ENCODE data around the gene SMDT1. TPM values are rescaled to one million over a fixed set of nuclear protein-coding genes. Genes with fewer than 3 reads are reported as not detected.

The SMDT1 gene, protein sequence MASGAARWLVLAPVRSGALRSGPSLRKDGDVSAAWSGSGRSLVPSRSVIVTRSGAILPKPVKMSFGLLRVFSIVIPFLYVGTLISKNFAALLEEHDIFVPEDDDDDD
- 16.6 and 21.1 TPM in 2 replicates for total RNA-seq (2011; cell fraction: chromatin; rRNA removed; ENCODE audit: low replicate concordance)
- total RNA-seq (2011; cell fraction: nucleolus; rRNA removed), result 15.8 and 17.3 TPM in 2 replicates
- 22.7 and 26.6 TPM in 2 replicates for total RNA-seq (2011; cell fraction: nucleoplasm; rRNA removed)
- total RNA-seq (2014; rRNA removed) (7.9 and 19.3 TPM in 2 replicates), total RNA-seq (2014; rRNA removed; fragmentation: Illumina TruSeq; extraction: Trizol) (14.0 and 14.3 TPM in 2 replicates), total RNA-seq (2015; rRNA removed; fragmentation: Illumina TruSeq; extraction: Trizol) (9.8 and 12.9 TPM in 2 replicates), total RNA-seq (2021) (65.2 and 68.7 TPM in 2 replicates), polyA plus RNA-seq (2011; rRNA removed) (23.2 and 28.7 TPM in 2 replicates), polyA plus RNA-seq (2014; fragmentation: Illumina TruSeq; extraction: Trizol) (13.5 and 26.6 TPM in 2 replicates), polyA plus RNA-seq (2014; fragmentation: Nextera tagmentation; extraction: Ambion mirVana) (10 to 100 TPM; 11.7 to 20.3 TPM), polyA plus RNA-seq (2014; rRNA removed) (33.6 and 38.0 TPM in 2 replicates), polyA minus RNA-seq (2011; rRNA and poly(A)+ RNA removed) (8.0 and 10.4 TPM in 2 replicates), Bru-seq, nascent RNA (percentile 77 among the genes with signal in this experiment), BruChase-seq, experiment 1, labeled RNA remaining after a 2-hour chase (percentile 72 among the genes with signal in this experiment), BruChase-seq, experiment 2, labeled RNA remaining after a 6-hour chase (percentile 68 among the genes with signal in this experiment)
- 36.3 and 38.6 TPM in 2 replicates for polyA plus RNA-seq (2011; cell fraction: cytosol; rRNA removed)
- polyA plus RNA-seq (2011; cell fraction: nucleus; rRNA removed), result 17.5 and 21.9 TPM in 2 replicates
- 94.3 and 108 TPM in 2 replicates for polyA plus RNA-seq (2012)
- polyA minus RNA-seq (2011; cell fraction: cytosol; rRNA and poly(A)+ RNA removed), result 3.3 and 9.8 TPM in 2 replicates
- 4.3 and 8.6 TPM in 2 replicates for polyA minus RNA-seq (2011; cell fraction: nucleus; rRNA and poly(A)+ RNA removed)
- long read RNA-seq, experiment 1, transcript SMDT1-201 (3 exons, 1,567 nt), result major isoform, 88 of 107 reads
- long read RNA-seq, experiment 1, partial matches to known transcripts, result 11 of 107 reads
- long read RNA-seq, experiment 1, other reads (novel, unspliced or antisense), result 4 of 107 reads
- long read RNA-seq, experiment 2, transcript SMDT1-201 (3 exons, 1,567 nt), result major isoform, 63 of 72 reads
- long read RNA-seq, experiment 2, partial matches to known transcripts, result 2 of 72 reads
- long read RNA-seq, experiment 2, other reads (novel, unspliced or antisense), result 4 of 72 reads
- long read RNA-seq, experiment 3, transcript SMDT1-201 (3 exons, 1,567 nt), result major isoform, 22 of 23 reads
- long read RNA-seq, experiment 3, partial matches to known transcripts, result 0 of 23 reads
- long read RNA-seq, experiment 3, other reads (novel, unspliced or antisense), result 1 of 23 reads

- ATAC-seq (peak; percentile 96), DNase-seq (ENCODE audit: extremely low read depth in 1 of 4, low spot score in 3 of 4) (peak; percentile 89 to 98 (median 94)), FAIRE-seq (peak; percentile 98)
- H3K27ac ChIP-seq (ENCODE audit: extremely low read depth, low read depth, low read length), result peak within 1 kb of the TSS; percentile 95
- ChIA-PET CTCF (ENCODE audit: low intra/inter-chr PET ratio) (no interaction called here), POLR2A (interaction anchor here (1.2 to 3.8 kb wide), 3 partner anchors 10 to 536 kb away, joined by 5 to 43 read pairs (median 5); partner anchors contain the start of genes NDUFA6 and POLDIP3)
- TSS peak; percentile 67 for BruUV-seq (replicated peaks)
- WGBS (ENCODE audit: insufficient coverage, low coverage, missing lambda C conversion rate), result under 1% methylated on average over 57 of the region's 71 CpGs
- H3K79me2 ChIP-seq (ENCODE audit: control insufficient read depth, insufficient read depth, low read length), result peaks cover 15% of the 10 kb centered on the region
- H3K27me3 ChIP-seq (ENCODE audit: control insufficient read depth in 2 of 2, insufficient read depth in 2 of 2, low read length in 2 of 2), result no peaks in the 10 kb centered on the region
- H4K20me1 ChIP-seq (replicated peaks; ENCODE audit: control insufficient read depth, insufficient read depth, low read length), result no peaks in the 10 kb centered on the region
- no peaks in the 10 kb centered on the region for H3K9me1 ChIP-seq (ENCODE audit: control insufficient read depth, insufficient read depth, low read length)
- peak within 1 kb of the TSS; percentile 93 for H3K4me2 ChIP-seq (ENCODE audit: insufficient read depth, low read length)
- no peaks in the 10 kb centered on the region for H3K9me3 ChIP-seq (replicated peaks; ENCODE audit: control insufficient read depth, insufficient read depth, low read depth, low read length)
- H3K36me3 ChIP-seq (ENCODE audit: control insufficient read depth, insufficient read depth, low read length), result peaks cover 24% of the 10 kb centered on the region; the same call in 2 of the 3 replicates
- intact Hi-C loops (cut with micrococcal nuclease) (loop anchor here (10.0 kb wide), 1 partner anchor 115 kb away; the partner anchor contains the start of gene SEPTIN3), in situ Hi-C loops (cut with MboI) (no loop called here)
- peak within 1 kb of the TSS; percentile 91 to 96 for H3K9ac ChIP-seq (ENCODE audit: insufficient read depth in 1 of 2, low read depth in 2 of 2, low read length in 2 of 2)
- H2AFZ ChIP-seq (ENCODE audit: low read depth, low read length), result peak within 1 kb of the TSS; percentile 96
- H3K4me3 ChIP-seq, result peak within 1 kb of the TSS; percentile 59
- H3K4me1 ChIP-seq (replicated peaks in 1 of 2; ENCODE audit: control insufficient read depth in 2 of 2, insufficient read depth in 2 of 2, low read length in 2 of 2), result peaks cover 11 to 18% of the 10 kb centered on the region in 2 experiments
- no peak for TF ChIP-seq ZZZ3 (IDR thresholded peaks at IDR 0.05)
- no peak for TF ChIP-seq MECOM (CRISPR knock-in tag; IDR thresholded peaks at IDR 0.05)
- TF ChIP-seq CXXC5 (CRISPR knock-in tag; IDR thresholded peaks at IDR 0.05), result peak; percentile 83
- TF ChIP-seq ATF6 (CRISPR knock-in tag; IDR thresholded peaks at IDR 0.05), result no peak
- TF ChIP-seq NFIC (IDR thresholded peaks at IDR 0.05), result peak; percentile 48; the same call in 1 of the 2 replicates
- TF ChIP-seq KLF1 (tag; IDR thresholded peaks at IDR 0.05), result 0 out of 2 replicates have a peak, but pooled peaks have one; percentile 10
- TF ChIP-seq, protein P1, sequence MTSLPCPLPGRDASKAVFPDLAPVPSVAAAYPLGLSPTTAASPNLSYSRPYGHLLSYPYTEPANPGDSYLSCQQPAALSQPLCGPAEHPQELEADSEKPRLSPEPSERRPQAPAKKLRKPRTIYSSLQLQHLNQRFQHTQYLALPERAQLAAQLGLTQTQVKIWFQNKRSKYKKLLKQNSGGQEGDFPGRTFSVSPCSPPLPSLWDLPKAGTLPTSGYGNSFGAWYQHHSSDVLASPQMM (CRISPR knock-in tag; IDR thresholded peaks at IDR 0.05), result no peak
- TF ChIP-seq SAP30 (IDR thresholded peaks at IDR 0.05; ENCODE audit: borderline replicate concordance, insufficient read depth, low read depth, low read length, poor library complexity, severe bottlenecking), result no peak
- 0 out of 2 replicates have a peak, but pooled peaks have one; percentile 44 for TF ChIP-seq TARDBP (IDR thresholded peaks at IDR 0.05)
- TF ChIP-seq, protein P2, sequence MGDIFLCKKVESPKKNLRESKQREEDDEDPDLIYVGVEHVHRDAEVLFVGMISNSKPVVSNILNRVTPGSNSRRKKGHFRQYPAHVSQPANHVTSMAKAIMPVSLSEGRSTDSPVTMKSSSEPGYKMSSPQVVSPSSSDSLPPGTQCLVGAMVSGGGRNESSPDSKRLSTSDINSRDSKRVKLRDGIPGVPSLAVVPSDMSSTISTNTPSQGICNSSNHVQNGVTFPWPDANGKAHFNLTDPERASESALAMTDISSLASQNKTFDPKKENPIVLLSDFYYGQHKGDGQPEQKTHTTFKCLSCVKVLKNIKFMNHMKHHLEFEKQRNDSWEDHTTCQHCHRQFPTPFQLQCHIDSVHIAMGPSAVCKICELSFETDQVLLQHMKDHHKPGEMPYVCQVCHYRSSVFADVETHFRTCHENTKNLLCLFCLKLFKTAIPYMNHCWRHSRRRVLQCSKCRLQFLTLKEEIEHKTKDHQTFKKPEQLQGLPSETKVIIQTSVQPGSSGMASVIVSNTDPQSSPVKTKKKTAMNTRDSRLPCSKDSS (IDR thresholded peaks at IDR 0.05; ENCODE audit: low read depth, partially characterized antibody), result no peak
Measured at GRCh38 chr22:42079319-42080251, at the start of gene SMDT1. Gene SMDT1 (plus strand): TSS chr22:42079700. CDS start chr22:42079769, 69 bp downstream.

Measured in K562 (cell line).